HTR-8/SVneo (cell line): Measurements from ENCODE around the gene FOXC1.

Experiments used
- DNase-seq: peaks from one replicate; pipeline ENCODE4 v3.0.0; 2011; ENCODE audit warnings: low spot score, mixed read lengths; ENCODE audit not compliant: insufficient read length
- FAIRE-seq: peaks from 2 replicates; lab custom pipeline; 2011; peaks lifted over from hg19 to GRCh38; lab: Jason Lieb, UNC

FOXC1 gene

GRCh38 chr6:1619673-1620503 is 10.2 kb downstream of the FOXC1 start:
- DNase-seq (no peak), FAIRE-seq (no peak)

DNA sequence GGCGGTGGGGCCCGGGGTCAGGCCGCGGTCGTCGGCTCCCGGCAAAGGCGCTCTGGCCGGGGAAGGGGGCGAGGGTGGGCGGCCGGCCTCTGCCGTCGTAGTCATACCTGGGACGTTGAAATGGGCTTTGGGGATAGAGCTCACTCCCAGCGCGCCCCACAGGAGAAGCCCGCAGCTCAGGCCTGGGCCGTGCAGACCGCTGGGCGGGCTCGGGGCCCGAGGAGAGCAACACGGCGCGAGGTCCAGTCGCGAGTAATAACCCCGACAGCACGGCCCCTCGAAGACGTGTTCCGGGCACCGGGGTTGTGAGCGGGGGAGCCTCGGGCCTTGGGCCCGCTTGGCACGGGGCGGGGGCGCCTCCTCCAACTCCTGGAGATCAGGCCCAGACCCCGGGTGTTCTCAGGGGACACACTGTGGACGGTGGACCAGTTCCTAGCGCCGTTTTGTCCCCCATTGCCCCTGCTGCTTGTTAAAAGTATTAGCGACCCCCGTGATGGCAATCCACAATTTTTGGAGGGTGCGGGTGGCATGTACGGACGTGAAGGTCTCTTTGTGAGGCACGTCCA is 10.9 kb downstream of the FOXC1 start:
- DNase-seq = no peak
- FAIRE-seq = no peak

DNA sequence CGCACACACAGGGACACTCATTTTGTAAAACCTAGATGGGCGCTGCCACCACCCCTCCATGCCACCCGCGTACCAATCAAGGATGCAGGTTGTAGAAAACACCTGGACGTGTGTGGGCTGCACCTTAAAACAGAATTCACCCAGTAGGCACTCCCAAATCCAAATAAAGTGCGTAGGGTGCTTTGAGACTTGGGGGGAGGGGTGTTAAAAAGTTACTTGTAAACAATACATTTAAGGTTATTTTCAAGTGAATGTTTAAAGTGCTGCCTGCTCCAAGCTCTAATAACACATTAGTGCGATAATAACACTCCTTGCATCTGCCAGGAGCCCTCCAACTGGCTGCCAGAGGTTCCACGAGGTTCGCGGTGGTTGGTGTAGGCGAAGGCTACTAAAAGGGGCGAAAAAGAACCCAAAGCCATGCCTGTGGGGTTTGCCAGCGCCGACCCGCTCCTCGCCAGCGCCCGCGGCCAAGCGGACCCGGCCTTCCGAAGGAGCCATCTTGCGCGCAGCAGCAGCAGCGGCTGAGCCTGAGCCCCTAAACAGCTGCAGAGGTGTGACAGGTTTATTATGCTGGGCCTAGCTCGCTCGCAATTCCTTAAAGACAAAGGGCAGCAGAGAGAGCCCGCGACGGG is 11.5 kb downstream of the FOXC1 start:
- no peak for DNase-seq
- FAIRE-seq = no peak

GRCh38 chr6:1622220-1622850 is 12.6 kb downstream of the FOXC1 start:
- DNase-seq = no peak

DNA sequence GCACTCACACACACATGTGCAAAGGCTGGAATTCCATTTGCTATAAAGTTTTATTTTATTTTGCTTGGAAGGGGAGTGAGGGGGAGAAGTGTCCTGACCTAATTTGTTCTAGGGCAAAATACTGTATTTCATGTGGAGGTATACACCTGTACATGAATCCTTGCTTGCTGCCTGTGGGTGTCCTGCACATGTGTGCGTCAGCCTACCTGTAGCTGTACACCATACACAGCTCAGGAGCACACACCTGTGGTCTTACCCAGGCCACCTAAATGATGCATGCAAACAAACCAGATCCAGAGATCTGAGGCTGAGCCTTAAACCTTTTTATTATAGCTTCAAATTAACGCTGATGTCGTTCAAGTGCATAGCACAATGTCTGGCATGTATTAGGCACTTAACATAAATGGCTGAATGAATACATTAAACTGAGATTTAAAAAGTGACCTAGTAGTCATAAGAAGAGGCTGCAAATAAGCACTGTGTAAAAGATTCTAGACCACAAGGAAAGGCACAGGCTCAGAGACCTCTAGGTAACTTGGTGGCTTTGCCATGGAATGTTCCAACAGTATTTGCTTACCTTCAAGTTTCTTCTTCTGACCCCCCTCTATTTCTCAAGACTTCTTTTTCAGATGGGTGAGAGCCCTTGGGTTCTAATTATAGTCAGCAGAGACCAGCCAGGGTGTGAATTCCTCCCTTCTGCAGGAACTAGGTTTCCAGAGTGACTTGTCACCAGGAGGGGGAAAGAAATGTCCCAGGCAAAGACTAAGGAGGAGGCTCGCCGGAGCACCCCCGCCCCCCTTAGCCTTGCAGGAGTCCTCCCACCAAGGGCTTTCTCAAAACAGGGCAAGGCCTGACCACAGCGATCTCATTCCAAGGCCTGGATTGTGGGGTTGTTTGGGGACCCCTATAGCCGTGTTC is 13.4 kb downstream of the FOXC1 start:
- no peak for FAIRE-seq
- no peak for DNase-seq

More at GRCh38 chr6:1622220-1622850, 12.6 kb downstream of the FOXC1 start:
- FAIRE-seq = peak; percentile 83

- FAIRE-seq (no peak), DNase-seq (no peak)
Measured at GRCh38 chr6:1623769-1624057, 14.0 kb downstream of the FOXC1 start.

GRCh38 chr6:1624058-1624850 is 14.5 kb downstream of the FOXC1 start:
- no peak for FAIRE-seq
- DNase-seq = no peak

DNA sequence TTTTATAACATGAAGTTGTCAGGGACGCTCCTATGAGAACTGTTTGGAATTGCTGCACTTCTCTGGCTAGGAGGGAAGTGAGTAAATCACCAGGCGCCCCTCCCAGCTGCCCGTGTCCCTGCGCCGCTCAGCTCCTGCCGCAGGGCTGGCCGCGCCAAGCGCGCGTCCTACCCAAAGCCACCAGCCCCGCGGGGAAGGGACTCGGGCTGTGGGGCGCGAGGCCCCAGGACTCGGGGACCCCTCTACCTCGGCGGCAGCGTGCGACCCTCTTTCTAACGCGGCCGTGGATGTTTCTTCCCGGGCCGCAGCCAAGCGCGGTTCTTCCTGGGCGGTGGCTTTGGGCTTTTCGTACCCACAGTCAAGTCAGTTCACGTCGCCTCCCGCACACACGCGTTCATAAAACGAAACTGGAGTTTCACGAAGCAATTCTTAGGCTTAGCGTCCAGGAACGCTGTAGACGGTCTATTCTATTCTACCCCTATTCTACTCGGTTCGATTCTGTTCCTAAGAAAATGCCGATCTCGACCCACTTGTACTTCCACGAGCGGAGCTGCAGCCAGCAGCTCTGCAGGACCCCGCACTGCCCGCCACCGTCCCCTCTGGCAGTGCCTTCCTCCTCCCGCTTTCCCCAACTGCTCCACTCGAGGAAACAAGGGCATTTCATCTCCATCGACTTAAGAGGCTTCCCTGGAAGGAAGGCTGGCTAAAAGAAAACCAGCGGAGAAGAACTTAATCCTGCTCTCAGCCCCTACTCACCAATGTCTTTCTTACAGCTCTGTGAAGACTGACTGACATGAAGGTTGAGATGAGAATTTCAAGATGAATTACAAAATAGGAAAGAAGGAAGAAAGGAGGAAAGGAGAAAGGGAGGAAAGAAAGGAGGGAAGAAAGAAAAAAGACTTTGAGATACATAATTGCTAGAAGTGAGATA is 15.4 kb downstream of the FOXC1 start:
- no peak for FAIRE-seq
- DNase-seq = peak; percentile 61

DNA sequence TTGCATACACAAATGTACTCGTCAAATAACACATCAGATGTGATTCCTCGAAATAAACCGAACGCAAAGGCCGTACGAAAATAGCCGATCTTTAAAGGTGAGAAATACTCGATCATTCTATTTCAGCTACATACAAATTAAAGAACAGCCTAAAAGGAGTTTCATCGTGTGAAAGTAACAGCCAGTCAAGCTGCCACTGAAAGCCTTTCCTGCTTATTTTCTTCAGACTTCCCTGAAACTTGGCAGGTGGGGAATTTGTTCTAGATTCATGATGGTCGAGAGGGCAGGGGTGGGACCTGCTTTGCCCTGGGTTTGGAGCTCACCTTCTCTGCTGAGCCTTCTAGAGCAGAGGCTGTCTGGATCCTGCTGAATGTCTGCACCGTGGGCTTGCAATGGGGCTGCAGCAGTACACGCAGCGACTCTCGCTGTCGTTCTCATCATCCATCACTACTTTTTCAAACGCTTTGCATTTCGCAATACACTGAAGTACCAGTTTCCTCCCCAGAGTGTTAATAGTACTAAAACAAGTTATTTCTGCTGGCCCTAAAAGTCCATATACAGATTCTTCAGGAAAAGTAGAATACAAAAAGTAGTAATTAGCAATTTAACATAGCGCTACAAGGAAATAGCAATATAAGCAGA is 16.2 kb downstream of the FOXC1 start:
- no peak for DNase-seq
- FAIRE-seq = no peak

- DNase-seq = no peak
- no peak for FAIRE-seq
Measured at GRCh38 chr6:1626481-1626880, 16.8 kb downstream of the FOXC1 start.

- no peak for DNase-seq
- FAIRE-seq = no peak
Measured at GRCh38 chr6:1627827-1628560, 18.3 kb downstream of the FOXC1 start.

GRCh38 chr6:1629316-1629715 is 19.6 kb downstream of the FOXC1 start:
- FAIRE-seq = no peak
- no peak for DNase-seq

DNA sequence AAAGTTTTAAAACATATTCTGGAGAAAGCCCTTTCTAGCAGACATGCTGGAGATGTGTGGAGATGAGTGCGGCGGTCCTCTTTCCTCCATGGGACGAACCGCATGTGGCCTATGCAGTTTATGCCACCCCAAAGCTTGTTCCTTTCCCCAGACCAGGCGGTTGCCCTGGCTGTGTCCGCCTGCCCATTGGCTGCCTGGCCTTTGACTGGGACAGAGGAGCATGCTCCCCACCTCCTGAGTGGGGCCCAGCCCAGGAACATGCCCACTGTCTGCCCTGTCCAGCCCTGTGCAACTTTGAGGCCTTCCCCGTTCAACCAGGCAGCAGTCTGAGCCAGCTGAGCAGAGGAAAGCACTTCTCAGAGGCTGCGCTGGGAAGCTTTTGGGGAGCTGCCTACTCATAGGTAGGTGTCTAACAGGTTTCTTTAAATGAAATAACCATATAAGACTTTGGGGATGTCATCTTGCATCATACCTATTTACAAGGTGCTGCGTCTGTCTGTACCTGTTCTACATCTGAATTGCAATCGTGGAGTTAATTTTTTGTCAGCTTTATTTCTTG is 20.6 kb downstream of the FOXC1 start:
- FAIRE-seq (no peak), DNase-seq (no peak)

DNA sequence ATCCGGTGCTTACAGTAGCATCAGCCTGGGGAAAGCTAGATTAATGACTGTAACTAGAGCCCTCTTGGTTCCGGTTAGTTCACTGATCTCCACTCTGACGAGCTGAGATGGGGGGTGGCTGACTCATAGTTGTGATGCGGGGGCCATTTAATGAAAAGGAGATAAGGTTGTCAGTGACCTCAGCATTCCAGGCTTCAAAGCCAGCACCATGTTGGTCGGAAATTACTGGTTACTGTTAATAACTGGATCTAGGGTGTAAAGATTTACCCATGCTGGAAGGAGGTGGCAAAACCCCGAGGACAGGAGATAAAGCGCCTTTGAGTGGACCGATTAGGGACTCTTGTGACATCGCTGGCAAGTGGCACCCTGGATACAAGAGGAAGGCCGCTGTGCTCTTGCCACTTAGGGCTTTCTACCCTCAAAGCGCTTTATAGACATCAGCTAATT is 21.1 kb downstream of the FOXC1 start:
- DNase-seq (peak; percentile 65), FAIRE-seq (peak; percentile 40)

DNA sequence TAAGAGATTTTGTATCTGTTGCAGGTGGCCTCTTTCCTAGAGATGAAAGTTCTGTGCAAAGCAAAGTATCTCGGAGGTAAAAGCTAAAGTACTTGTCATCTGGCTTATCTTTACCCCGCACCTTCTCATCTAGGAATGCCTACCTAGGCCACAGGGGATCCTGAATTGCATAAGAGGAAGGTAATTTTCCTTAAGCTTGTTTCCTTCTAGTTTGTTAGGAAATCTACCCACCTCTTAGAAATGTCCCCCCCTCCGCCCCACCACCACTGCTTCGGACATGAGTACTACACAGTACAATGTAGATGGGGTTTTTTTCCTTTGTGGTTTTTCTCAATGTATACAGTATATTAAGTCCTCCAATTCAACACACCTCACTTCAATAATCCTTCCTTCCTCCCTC is 21.5 kb downstream of the FOXC1 start:
- DNase-seq = no peak
- FAIRE-seq = no peak

GRCh38 chr6:1633366-1634021 is 23.8 kb downstream of the FOXC1 start:
- no peak for DNase-seq
- FAIRE-seq = no peak
